Measurements from ENCODE around the gene CDK5R2. TPM values are rescaled to one million over a fixed set of nuclear protein-coding genes. Genes with fewer than 3 reads are reported as not detected.
"Not testable (repeated sequence)": the region's sequence is repeated elsewhere in the genome, so short reads cannot be mapped to it uniquely, and the experiment has no call there.

Gene CDK5R2
- total RNA-seq, 1 experiment from 2014 or later: 0.18 TPM

GRCh38 chr2:218927876-218928275 lies 31.6 kb upstream of the CDK5R2 start:
- Histone ChIP-seq H3K27me3 (replicated peaks; ENCODE audit: control insufficient read depth, insufficient read depth, low read length) (no peaks in the 10 kb centered on the region), H3K4me1 (no peaks in the 10 kb centered on the region), H3K9me3 (peaks cover 19% of the 10 kb centered on the region), H3K36me3 (ENCODE audit: control insufficient read depth, insufficient read depth, low read length) (no peaks in the 10 kb centered on the region), H3K4me3 (ENCODE audit: low read depth, low read length) (no peak overlapping the region)
- Mint-ChIP-seq H3K27me3 (ENCODE audit: insufficient read depth, unreplicated experiment) (no peaks in the 10 kb centered on the region), H3K4me1 (ENCODE audit: low read depth, unreplicated experiment) (no peaks in the 10 kb centered on the region), H3K9me3 (ENCODE audit: unreplicated experiment) (peaks cover 29% of the 10 kb centered on the region), H3K27ac (ENCODE audit: unreplicated experiment) (no peak overlapping the region), H3K36me3 (ENCODE audit: insufficient read depth, unreplicated experiment) (no peaks in the 10 kb centered on the region), H3K4me3 (ENCODE audit: unreplicated experiment) (no peak overlapping the region)
- DNase-seq: no peak
- ChIA-PET CTCF (interaction anchor here (1.1 kb wide), 1 partner anchor 52 kb away, joined by 5 read pairs; no protein-coding TSS in a partner anchor), POLR2A (no interaction called here)
- intact Hi-C loops (cut with micrococcal nuclease; ENCODE audit: unreplicated experiment): no loop called here
- BruUV-seq (replicated peaks): no TSS peak
- no peak for TF ChIP-seq CTCF (IDR thresholded peaks at IDR 0.05; ENCODE audit: insufficient read depth in 1 of 2, low read depth in 1 of 2, low read length in 1 of 2, severe bottlenecking in 1 of 2, unreplicated experiment in 1 of 2)

GRCh38 chr2:218930488-218930887 lies 29.0 kb upstream of the CDK5R2 start:
- H3K27me3 Mint-ChIP-seq (ENCODE audit: insufficient read depth, unreplicated experiment); H3K27ac Mint-ChIP-seq (ENCODE audit: unreplicated experiment); DNase-seq; H3K36me3 ChIP-seq (ENCODE audit: control insufficient read depth, insufficient read depth, low read length); BruUV-seq (replicated peaks); H3K4me3 ChIP-seq (ENCODE audit: low read depth, low read length); H3K9me3 ChIP-seq; intact Hi-C loops (cut with micrococcal nuclease; ENCODE audit: unreplicated experiment); H3K36me3 Mint-ChIP-seq (ENCODE audit: insufficient read depth, unreplicated experiment); H3K4me1 ChIP-seq; POLR2A ChIA-PET; H3K4me1 Mint-ChIP-seq (ENCODE audit: low read depth, unreplicated experiment); H3K27me3 ChIP-seq (replicated peaks; ENCODE audit: control insufficient read depth, insufficient read depth, low read length); H3K4me3 Mint-ChIP-seq (ENCODE audit: unreplicated experiment): not testable (repeated sequence)
- peaks cover 15% of the 10 kb centered on the region for H3K9me3 Mint-ChIP-seq (ENCODE audit: unreplicated experiment)
- CTCF ChIA-PET: interaction anchor here (0.5 to 0.6 kb wide), 2 partner anchors 63 to 72 kb away, joined by 3 to 8 read pairs; partner anchors contain the start of gene CRYBA2

- H3K9me3 Mint-ChIP-seq (ENCODE audit: unreplicated experiment): peaks cover 15% of the 10 kb centered on the region
- DNase-seq; H3K4me3 ChIP-seq (ENCODE audit: low read depth, low read length); H3K4me1 ChIP-seq; BruUV-seq (replicated peaks); H3K4me3 Mint-ChIP-seq (ENCODE audit: unreplicated experiment); H3K27me3 Mint-ChIP-seq (ENCODE audit: insufficient read depth, unreplicated experiment); H3K4me1 Mint-ChIP-seq (ENCODE audit: low read depth, unreplicated experiment); intact Hi-C loops (cut with micrococcal nuclease; ENCODE audit: unreplicated experiment); CTCF ChIA-PET; H3K27ac Mint-ChIP-seq (ENCODE audit: unreplicated experiment); H3K9me3 ChIP-seq; POLR2A ChIA-PET; H3K36me3 ChIP-seq (ENCODE audit: control insufficient read depth, insufficient read depth, low read length); H3K27me3 ChIP-seq (replicated peaks; ENCODE audit: control insufficient read depth, insufficient read depth, low read length); H3K36me3 Mint-ChIP-seq (ENCODE audit: insufficient read depth, unreplicated experiment): not testable (repeated sequence)
Observed at GRCh38 chr2:218931751-218932150, 27.7 kb upstream of the CDK5R2 start.

- POLR2A ChIA-PET: no interaction called here
- Histone ChIP-seq H3K4me1 (no peaks in the 10 kb centered on the region), H3K9me3 (no peaks in the 10 kb centered on the region), H3K36me3 (ENCODE audit: control insufficient read depth, insufficient read depth, low read length) (no peaks in the 10 kb centered on the region), H3K27me3 (replicated peaks; ENCODE audit: control insufficient read depth, insufficient read depth, low read length) (no peaks in the 10 kb centered on the region), H3K4me3 (ENCODE audit: low read depth, low read length) (no peak overlapping the region)
- DNase-seq: no peak
- Mint-ChIP-seq H3K27me3 (ENCODE audit: insufficient read depth, unreplicated experiment) (peaks cover 13% of the 10 kb centered on the region), H3K9me3 (ENCODE audit: unreplicated experiment) (no peaks in the 10 kb centered on the region), H3K4me1 (ENCODE audit: low read depth, unreplicated experiment) (no peaks in the 10 kb centered on the region), H3K27ac (ENCODE audit: unreplicated experiment) (no peak overlapping the region), H3K36me3 (ENCODE audit: insufficient read depth, unreplicated experiment) (no peaks in the 10 kb centered on the region), H3K4me3 (ENCODE audit: unreplicated experiment) (no peak overlapping the region)
- BruUV-seq (replicated peaks): no TSS peak
- intact Hi-C loops (cut with micrococcal nuclease; ENCODE audit: unreplicated experiment): no loop called here
- CTCF ChIA-PET: interaction anchor here (1.0 to 1.3 kb wide), 2 partner anchors 9 to 35 kb away, joined by 3 to 5 read pairs; no protein-coding TSS in a partner anchor
- TF ChIP-seq CTCF (IDR thresholded peaks at IDR 0.05; ENCODE audit: insufficient read depth in 1 of 2, low read depth in 1 of 2, low read length in 1 of 2, severe bottlenecking in 1 of 2, unreplicated experiment in 1 of 2): no peak
Observed at GRCh38 chr2:218944759-218945404, 14.6 kb upstream of the CDK5R2 start.
